ENCODE measurements around the gene SEPTIN3. TPM values are rescaled to one million over a fixed set of nuclear protein-coding genes. Genes with fewer than 3 reads are reported as not detected.

SEPTIN3 gene
- total RNA-seq, 1 donor from 2014 or later: 1.5 TPM

- Histone ChIP-seq H3K4me3 (no peak overlapping the region), H3K27me3 (no peaks in the 10 kb centered on the region), H3K4me1 (no peaks in the 10 kb centered on the region), H3K36me3 (no peaks in the 10 kb centered on the region), H3K9me3 (no peaks in the 10 kb centered on the region), H3K27ac (no peak overlapping the region)
- no peak for TF ChIP-seq POLR2A (IDR thresholded peaks at IDR 0.05)
- TF ChIP-seq POLR2AphosphoS5 (IDR thresholded peaks at IDR 0.05; ENCODE audit: insufficient read depth in 1 of 2, low read depth in 1 of 2): no peak
- TF ChIP-seq CTCF (IDR thresholded peaks at IDR 0.05): no peak
- intact Hi-C loops (cut with DNase I): no loop called here
- DNase-seq (ENCODE audit: extremely low spot score in 2 of 2): no peak
Observed at GRCh38 chr22:41963453-41964111, 5.7 kb upstream of the SEPTIN3 start.

GRCh38 chr22:41964112-41964491 is 5.1 kb upstream of the SEPTIN3 start:
- Histone ChIP-seq H3K27me3 (no peaks in the 10 kb centered on the region), H3K4me3 (no peak overlapping the region), H3K36me3 (no peaks in the 10 kb centered on the region), H3K27ac (no peak overlapping the region), H3K4me1 (no peaks in the 10 kb centered on the region), H3K9me3 (no peaks in the 10 kb centered on the region)
- TF ChIP-seq CTCF (IDR thresholded peaks at IDR 0.05) (no peak), POLR2AphosphoS5 (IDR thresholded peaks at IDR 0.05; ENCODE audit: insufficient read depth in 1 of 2, low read depth in 1 of 2) (no peak), POLR2A (IDR thresholded peaks at IDR 0.05) (no peak)
- intact Hi-C loops (cut with DNase I): no loop called here
- DNase-seq (ENCODE audit: extremely low spot score in 2 of 2): no peak

GRCh38 chr22:41966225-41966606 is 3.0 kb upstream of the SEPTIN3 start:
- H3K36me3 ChIP-seq: no peaks in the 10 kb centered on the region
- no peak for TF ChIP-seq POLR2A (IDR thresholded peaks at IDR 0.05)
- TF ChIP-seq POLR2AphosphoS5 (IDR thresholded peaks at IDR 0.05; ENCODE audit: insufficient read depth in 1 of 2, low read depth in 1 of 2): no peak
- TF ChIP-seq CTCF (IDR thresholded peaks at IDR 0.05): no peak
- H3K4me3 ChIP-seq: no peak overlapping the region
- H3K4me1 ChIP-seq: no peaks in the 10 kb centered on the region
- no peak overlapping the region for H3K27ac ChIP-seq
- intact Hi-C loops (cut with DNase I): no loop called here
- no peaks in the 10 kb centered on the region for H3K27me3 ChIP-seq
- no peak for DNase-seq (ENCODE audit: extremely low spot score in 2 of 2)
- no peaks in the 10 kb centered on the region for H3K9me3 ChIP-seq

- intact Hi-C loops (cut with DNase I): no loop called here
- Histone ChIP-seq H3K4me3 (no peak overlapping the region), H3K4me1 (no peaks in the 10 kb centered on the region), H3K27me3 (no peaks in the 10 kb centered on the region), H3K27ac (no peak overlapping the region), H3K9me3 (no peaks in the 10 kb centered on the region), H3K36me3 (no peaks in the 10 kb centered on the region)
- DNase-seq (ENCODE audit: extremely low spot score in 2 of 2): no peak
- TF ChIP-seq POLR2AphosphoS5 (IDR thresholded peaks at IDR 0.05; ENCODE audit: insufficient read depth in 1 of 2, low read depth in 1 of 2) (no peak), CTCF (IDR thresholded peaks at IDR 0.05) (no peak), POLR2A (IDR thresholded peaks at IDR 0.05) (no peak)
Observed at GRCh38 chr22:41966607-41967240, 2.5 kb upstream of the SEPTIN3 start.

- no peaks in the 10 kb centered on the region for H3K4me1 ChIP-seq
- H3K27me3 ChIP-seq: no peaks in the 10 kb centered on the region
- DNase-seq (ENCODE audit: extremely low spot score in 2 of 2): no peak
- no peaks in the 10 kb centered on the region for H3K9me3 ChIP-seq
- no peak for TF ChIP-seq POLR2A (IDR thresholded peaks at IDR 0.05)
- no peak overlapping the region for H3K27ac ChIP-seq
- H3K36me3 ChIP-seq: no peaks in the 10 kb centered on the region
- intact Hi-C loops (cut with DNase I): no loop called here
- no peak overlapping the region for H3K4me3 ChIP-seq
Observed at GRCh38 chr22:41968601-41969000, 642 bp upstream of the SEPTIN3 start.
